H1 (cell line): Measurements from ENCODE around the gene RELN. TPM values are rescaled to one million over a fixed set of nuclear protein-coding genes. Genes with fewer than 3 reads are reported as not detected.

Source experiments
- BRCA1 ChIP-seq: IDR thresholded peaks from 2 replicates; pipeline ENCODE4 v1.6.1; 2012; ENCODE audit warnings: low read depth, low read length, improper control_type of control experiment
- CHD2 ChIP-seq: IDR thresholded peaks from 2 replicates; pipeline ENCODE4 v1.6.1; 2012; ENCODE audit warnings: low read length, improper control_type of control experiment
- EGR1 ChIP-seq: IDR thresholded peaks from 2 replicates; pipeline ENCODE4 v1.6.1; 2011; ENCODE audit warnings: low read depth, low read length, borderline replicate concordance
- HDAC2 ChIP-seq, 2 experiments: fragments of 300-600 bp in 1 of 2; sonication (generic) in 1 of 2; IDR thresholded peaks; 2 replicates each; pipeline ENCODE4 v1.6.1; 2011 to 2012; ENCODE audit warnings: low read depth in 2 of 2, low read length in 2 of 2, mild to moderate bottlenecking in 2 of 2, moderate library complexity in 2 of 2, borderline replicate concordance in 1 of 2, inconsistent platforms in 1 of 2
- JUND ChIP-seq: IDR thresholded peaks from 2 replicates; pipeline ENCODE4 v1.6.1; 2011; ENCODE audit warnings: mild to moderate bottlenecking, improper control_type of control experiment, low read length
- KDM5A ChIP-seq: fragments of 200-600 bp; IDR thresholded peaks from 2 replicates; pipeline ENCODE4 v1.7.1; 2012; ENCODE audit warnings: mild to moderate bottlenecking, low read length, inconsistent platforms, mixed read lengths
- POLR2AphosphoS5 ChIP-seq: IDR thresholded peaks from 2 replicates; pipeline ENCODE4 v1.6.1; 2011; ENCODE audit warnings: low read depth, low read length
- RBBP5 ChIP-seq: IDR thresholded peaks from 2 replicates; pipeline ENCODE4 v1.7.1; 2012; ENCODE audit warnings: low read depth, mild to moderate bottlenecking, inconsistent platforms, low read length, moderate library complexity, borderline replicate concordance
- RNF2 ChIP-seq: fragments of 200-900, 300-1000 bp; sonication (generic); IDR thresholded peaks from 2 replicates; pipeline ENCODE4 v1.7.1; 2016; ENCODE audit warnings: borderline replicate concordance, low read depth, mild to moderate bottlenecking, antibody characterized with exemption, low read length; ENCODE audit not compliant: poor library complexity, severe bottlenecking; ENCODE audit errors: missing control alignments
- polyA plus RNA-seq, 7 experiments: library from polyadenylated mRNA; depleted of rRNA in 3 of 7; stranded (reverse) in 5 of 7; unstranded in 2 of 7; fragments of >200 nt in 5 of 7; fragments of 200-250 nt in 2 of 7; gene quantifications; 1 replicate in 5 of 7; 2 replicates in 1 of 7; 4 replicates in 1 of 7; pipeline versions ENCODE4 v1.2.1 to v1.2.3, GENCODE V29; 2011 to 2013; ENCODE audit warnings: missing spikeins in 2 of 7, mixed read lengths in 2 of 7
- total RNA-seq: library from RNA; stranded (reverse); fragmentation: NEBNext Ultra II Directional; extraction: Animal tissue kit (Norgen Biotek cat#: 25700); gene quantifications from 2 replicates; pipeline ENCODE4 v1.2.1, GENCODE V29; 2021
- TF ChIP-seq, protein P1 (sequence below): fragments of 300-600 bp; sonication (generic); IDR thresholded peaks from 2 replicates; pipeline ENCODE4 v1.7.1; 2012; ENCODE audit warnings: low read length, moderate library complexity, mild to moderate bottlenecking, inconsistent platforms; ENCODE audit not compliant: insufficient replicate concordance

RELN gene
- total and polyA plus RNA-seq, 2 of the 8 experiments (the other 6 are each of a cell fraction or from before 2014, with no cell fraction given): 0.03 to 0.07 TPM

DNA sequence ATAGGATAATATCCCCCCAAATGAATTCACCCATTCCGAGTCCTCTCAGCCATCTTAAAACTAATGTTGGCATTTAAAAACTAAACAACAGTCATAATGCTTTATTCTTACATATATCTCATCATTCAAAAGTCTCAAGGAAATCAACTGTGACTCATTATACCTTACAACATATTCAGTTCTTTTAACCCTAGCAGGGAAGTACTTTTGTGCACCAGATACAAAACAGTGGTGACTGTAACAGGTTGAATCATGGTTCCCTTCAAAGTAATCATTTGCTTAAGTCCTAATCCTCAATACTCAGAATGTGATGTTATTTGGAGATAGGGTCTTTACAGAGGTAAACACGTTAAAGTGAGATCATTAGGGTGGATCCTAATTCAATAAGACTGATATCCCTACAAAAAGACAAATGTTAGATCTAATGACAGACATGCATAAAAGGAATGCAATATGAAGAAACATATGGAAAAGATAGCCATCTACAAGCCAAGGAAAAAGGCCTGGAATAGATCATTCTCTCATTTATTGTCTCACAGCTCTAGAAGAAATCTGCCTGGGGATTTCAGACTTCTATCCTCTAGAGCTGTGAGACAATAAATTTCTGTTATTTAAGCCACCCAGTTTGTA, 42.3 kb downstream of the RELN start (continued):
- TF ChIP-seq, protein P1, sequence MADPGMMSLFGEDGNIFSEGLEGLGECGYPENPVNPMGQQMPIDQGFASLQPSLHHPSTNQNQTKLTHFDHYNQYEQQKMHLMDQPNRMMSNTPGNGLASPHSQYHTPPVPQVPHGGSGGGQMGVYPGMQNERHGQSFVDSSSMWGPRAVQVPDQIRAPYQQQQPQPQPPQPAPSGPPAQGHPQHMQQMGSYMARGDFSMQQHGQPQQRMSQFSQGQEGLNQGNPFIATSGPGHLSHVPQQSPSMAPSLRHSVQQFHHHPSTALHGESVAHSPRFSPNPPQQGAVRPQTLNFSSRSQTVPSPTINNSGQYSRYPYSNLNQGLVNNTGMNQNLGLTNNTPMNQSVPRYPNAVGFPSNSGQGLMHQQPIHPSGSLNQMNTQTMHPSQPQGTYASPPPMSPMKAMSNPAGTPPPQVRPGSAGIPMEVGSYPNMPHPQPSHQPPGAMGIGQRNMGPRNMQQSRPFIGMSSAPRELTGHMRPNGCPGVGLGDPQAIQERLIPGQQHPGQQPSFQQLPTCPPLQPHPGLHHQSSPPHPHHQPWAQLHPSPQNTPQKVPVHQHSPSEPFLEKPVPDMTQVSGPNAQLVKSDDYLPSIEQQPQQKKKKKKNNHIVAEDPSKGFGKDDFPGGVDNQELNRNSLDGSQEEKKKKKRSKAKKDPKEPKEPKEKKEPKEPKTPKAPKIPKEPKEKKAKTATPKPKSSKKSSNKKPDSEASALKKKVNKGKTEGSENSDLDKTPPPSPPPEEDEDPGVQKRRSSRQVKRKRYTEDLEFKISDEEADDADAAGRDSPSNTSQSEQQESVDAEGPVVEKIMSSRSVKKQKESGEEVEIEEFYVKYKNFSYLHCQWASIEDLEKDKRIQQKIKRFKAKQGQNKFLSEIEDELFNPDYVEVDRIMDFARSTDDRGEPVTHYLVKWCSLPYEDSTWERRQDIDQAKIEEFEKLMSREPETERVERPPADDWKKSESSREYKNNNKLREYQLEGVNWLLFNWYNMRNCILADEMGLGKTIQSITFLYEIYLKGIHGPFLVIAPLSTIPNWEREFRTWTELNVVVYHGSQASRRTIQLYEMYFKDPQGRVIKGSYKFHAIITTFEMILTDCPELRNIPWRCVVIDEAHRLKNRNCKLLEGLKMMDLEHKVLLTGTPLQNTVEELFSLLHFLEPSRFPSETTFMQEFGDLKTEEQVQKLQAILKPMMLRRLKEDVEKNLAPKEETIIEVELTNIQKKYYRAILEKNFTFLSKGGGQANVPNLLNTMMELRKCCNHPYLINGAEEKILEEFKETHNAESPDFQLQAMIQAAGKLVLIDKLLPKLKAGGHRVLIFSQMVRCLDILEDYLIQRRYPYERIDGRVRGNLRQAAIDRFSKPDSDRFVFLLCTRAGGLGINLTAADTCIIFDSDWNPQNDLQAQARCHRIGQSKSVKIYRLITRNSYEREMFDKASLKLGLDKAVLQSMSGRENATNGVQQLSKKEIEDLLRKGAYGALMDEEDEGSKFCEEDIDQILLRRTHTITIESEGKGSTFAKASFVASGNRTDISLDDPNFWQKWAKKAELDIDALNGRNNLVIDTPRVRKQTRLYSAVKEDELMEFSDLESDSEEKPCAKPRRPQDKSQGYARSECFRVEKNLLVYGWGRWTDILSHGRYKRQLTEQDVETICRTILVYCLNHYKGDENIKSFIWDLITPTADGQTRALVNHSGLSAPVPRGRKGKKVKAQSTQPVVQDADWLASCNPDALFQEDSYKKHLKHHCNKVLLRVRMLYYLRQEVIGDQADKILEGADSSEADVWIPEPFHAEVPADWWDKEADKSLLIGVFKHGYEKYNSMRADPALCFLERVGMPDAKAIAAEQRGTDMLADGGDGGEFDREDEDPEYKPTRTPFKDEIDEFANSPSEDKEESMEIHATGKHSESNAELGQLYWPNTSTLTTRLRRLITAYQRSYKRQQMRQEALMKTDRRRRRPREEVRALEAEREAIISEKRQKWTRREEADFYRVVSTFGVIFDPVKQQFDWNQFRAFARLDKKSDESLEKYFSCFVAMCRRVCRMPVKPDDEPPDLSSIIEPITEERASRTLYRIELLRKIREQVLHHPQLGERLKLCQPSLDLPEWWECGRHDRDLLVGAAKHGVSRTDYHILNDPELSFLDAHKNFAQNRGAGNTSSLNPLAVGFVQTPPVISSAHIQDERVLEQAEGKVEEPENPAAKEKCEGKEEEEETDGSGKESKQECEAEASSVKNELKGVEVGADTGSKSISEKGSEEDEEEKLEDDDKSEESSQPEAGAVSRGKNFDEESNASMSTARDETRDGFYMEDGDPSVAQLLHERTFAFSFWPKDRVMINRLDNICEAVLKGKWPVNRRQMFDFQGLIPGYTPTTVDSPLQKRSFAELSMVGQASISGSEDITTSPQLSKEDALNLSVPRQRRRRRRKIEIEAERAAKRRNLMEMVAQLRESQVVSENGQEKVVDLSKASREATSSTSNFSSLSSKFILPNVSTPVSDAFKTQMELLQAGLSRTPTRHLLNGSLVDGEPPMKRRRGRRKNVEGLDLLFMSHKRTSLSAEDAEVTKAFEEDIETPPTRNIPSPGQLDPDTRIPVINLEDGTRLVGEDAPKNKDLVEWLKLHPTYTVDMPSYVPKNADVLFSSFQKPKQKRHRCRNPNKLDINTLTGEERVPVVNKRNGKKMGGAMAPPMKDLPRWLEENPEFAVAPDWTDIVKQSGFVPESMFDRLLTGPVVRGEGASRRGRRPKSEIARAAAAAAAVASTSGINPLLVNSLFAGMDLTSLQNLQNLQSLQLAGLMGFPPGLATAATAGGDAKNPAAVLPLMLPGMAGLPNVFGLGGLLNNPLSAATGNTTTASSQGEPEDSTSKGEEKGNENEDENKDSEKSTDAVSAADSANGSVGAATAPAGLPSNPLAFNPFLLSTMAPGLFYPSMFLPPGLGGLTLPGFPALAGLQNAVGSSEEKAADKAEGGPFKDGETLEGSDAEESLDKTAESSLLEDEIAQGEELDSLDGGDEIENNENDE: no peak
- TF ChIP-seq RNF2 (no peak), EGR1 (no peak), POLR2AphosphoS5 (no peak), KDM5A (no peak), CHD2 (no peak), BRCA1 (no peak), RBBP5 (no peak), HDAC2 (IDR thresholded peaks at IDR 0.05; ENCODE audit: borderline replicate concordance in 1 of 2, low read depth in 2 of 2, low read length in 2 of 2) (no peak), JUND (no peak)
